GM19463 (cell line): ENCODE measurements around the gene NEDD4L.
"Not testable (repeated sequence)": the region's sequence is repeated elsewhere in the genome, so short reads cannot be mapped to it uniquely, and the experiment has no call there.

Source experiments
- ATAC-seq: cut with Tn5 transposase; IDR thresholded peaks from one replicate; pipeline ENCODE4 v1.9.1; 2021; ENCODE audit warnings: mild to moderate bottlenecking, moderate library complexity; ENCODE audit not compliant: unreplicated experiment

Gene NEDD4L

GRCh38 chr18:58043491-58044369 is at the start of gene NEDD4L:
Gene NEDD4L (plus strand): TSS chr18:58044226. CDS start chr18:58044661, 435 bp downstream.
- peak; percentile 64 for ATAC-seq

GRCh38 chr18:57995331-57995730 is 48.7 kb upstream of the NEDD4L start:
- no peak for ATAC-seq

- not testable (repeated sequence) for ATAC-seq
Observed at GRCh38 chr18:57996894-57997293, 47.1 kb upstream of the NEDD4L start.

- ATAC-seq, result no peak
Observed at GRCh38 chr18:57997820-57998219, 46.2 kb upstream of the NEDD4L start.

GRCh38 chr18:57998461-57998860 is 45.6 kb upstream of the NEDD4L start:
- no peak for ATAC-seq

- ATAC-seq, result no peak
Observed at GRCh38 chr18:58004317-58004716, 39.7 kb upstream of the NEDD4L start.

- no peak for ATAC-seq
Observed at GRCh38 chr18:58005011-58005410, 39.0 kb upstream of the NEDD4L start.

- no peak for ATAC-seq
Observed at GRCh38 chr18:58005885-58006523, 38.0 kb upstream of the NEDD4L start.

GRCh38 chr18:58009166-58009565 is 34.9 kb upstream of the NEDD4L start:
- ATAC-seq, result no peak

GRCh38 chr18:58010265-58010664 is 33.8 kb upstream of the NEDD4L start:
- ATAC-seq, result no peak

- no peak for ATAC-seq
Observed at GRCh38 chr18:58012356-58012755, 31.7 kb upstream of the NEDD4L start.

GRCh38 chr18:58013241-58014211 is 30.5 kb upstream of the NEDD4L start:
- ATAC-seq, result no peak

GRCh38 chr18:58015065-58015780 is 28.8 kb upstream of the NEDD4L start:
- peak; percentile 97 for ATAC-seq

- ATAC-seq, result no peak
Observed at GRCh38 chr18:58017267-58017666, 26.8 kb upstream of the NEDD4L start.

GRCh38 chr18:58020567-58021107 is 23.4 kb upstream of the NEDD4L start:
- no peak for ATAC-seq

- ATAC-seq, result no peak
Observed at GRCh38 chr18:58021504-58021903, 22.5 kb upstream of the NEDD4L start.

GRCh38 chr18:58023108-58023507 is 20.9 kb upstream of the NEDD4L start:
- no peak for ATAC-seq

GRCh38 chr18:58024139-58024538 is 19.9 kb upstream of the NEDD4L start:
- no peak for ATAC-seq

- no peak for ATAC-seq
Observed at GRCh38 chr18:58025205-58025604, 18.8 kb upstream of the NEDD4L start.

GRCh38 chr18:58025733-58026132 is 18.3 kb upstream of the NEDD4L start:
- no peak for ATAC-seq
